IMR-90 (cell line): ENCODE results near the gene USH2A.

Experiments
- BHLHE40 ChIP-seq: fragments of 150-350 bp; IDR thresholded peaks from 2 replicates; pipeline ENCODE4 v1.6.1; 2016; ENCODE audit warnings: mild to moderate bottlenecking, low read depth, low read length
- CEBPB ChIP-seq: IDR thresholded peaks from 2 replicates; pipeline ENCODE4 v1.6.1; 2012; ENCODE audit warnings: low read depth, low read length, improper control_type of control experiment
- CHD1 ChIP-seq: IDR thresholded peaks from 2 replicates; pipeline ENCODE4 v1.6.1; 2012; ENCODE audit warnings: low read depth, low read length, improper control_type of control experiment
- CTCF ChIP-seq: conservative IDR thresholded peaks from 2 replicates; pipeline ENCODE4 v1.5.1; 2012; ENCODE audit warnings: mild to moderate bottlenecking, low read depth, low read length, improper control_type of control experiment
- ELK1 ChIP-seq: fragments of 150-350 bp; IDR thresholded peaks from 2 replicates; pipeline ENCODE4 v1.6.1; 2016; ENCODE audit warnings: low read depth, mild to moderate bottlenecking, low read length, moderate library complexity, borderline replicate concordance
- MAFK ChIP-seq: IDR thresholded peaks from 2 replicates; pipeline ENCODE4 v1.6.1; 2012; ENCODE audit warnings: low read depth, low read length, improper control_type of control experiment
- MXI1 ChIP-seq: IDR thresholded peaks from 2 replicates; pipeline ENCODE4 v1.6.1; 2012; ENCODE audit warnings: low read depth, mild to moderate bottlenecking, low read length, moderate library complexity, borderline replicate concordance
- POLR2A ChIP-seq: IDR thresholded peaks from 2 replicates; pipeline ENCODE4 v1.6.1; 2012; ENCODE audit warnings: mild to moderate bottlenecking, low read depth, low read length
- RAD21 ChIP-seq: IDR thresholded peaks from 2 replicates; pipeline ENCODE4 v1.6.1; 2012; ENCODE audit warnings: low read length, improper control_type of control experiment
- RFX5 ChIP-seq: IDR thresholded peaks from 2 replicates; pipeline ENCODE4 v1.8.0; 2012; ENCODE audit warnings: low read depth, mild to moderate bottlenecking, low read length, moderate library complexity
- SMC3 ChIP-seq: fragments of 150-350 bp; IDR thresholded peaks from 2 replicates; pipeline ENCODE4 v1.6.1; 2016; ENCODE audit warnings: low read depth, mild to moderate bottlenecking, antibody characterized with exemption, low read length, moderate library complexity

- TF ChIP-seq CTCF (no peak), MAFK (no peak), POLR2A (no peak), ELK1 (no peak), BHLHE40 (no peak), RAD21 (no peak), SMC3 (no peak), CHD1 (no peak), RFX5 (no peak), CEBPB (no peak), MXI1 (no peak)
These were observed 247.5 kb downstream of the USH2A start for GRCh38 chr1:216175714-216176113.
